SK-N-MC (cell line): Measurements from ENCODE around the gene CTCFL.

Experiments
- EZH2 ChIP-seq: fragments of 200-600 bp; sonication (generic); IDR thresholded peaks from one replicate; pipeline ENCODE4 v1.6.1; 2017; ENCODE audit warnings: antibody characterized with exemption
- POLR2AphosphoS5 ChIP-seq: IDR thresholded peaks from 2 replicates; pipeline ENCODE4 v1.6.1; 2012; ENCODE audit warnings: mild to moderate bottlenecking, low read depth, low read length, borderline replicate concordance

GRCh38 chr20:57498425-57499400 lies 26.2 kb downstream of the CTCFL start:
- TF ChIP-seq EZH2, result no peak
- no peak for TF ChIP-seq POLR2AphosphoS5
